Epithelial cell of proximal tubule (primary cell): ENCODE data around the gene AOC1. TPM values are rescaled to one million over a fixed set of nuclear protein-coding genes. Genes with fewer than 3 reads are reported as not detected.

Experiments used
- DNase-seq: peaks from one replicate; pipeline ENCODE4 v3.0.0-alpha.2; 2011; ENCODE audit warnings: low read depth
- H3K4me3 ChIP-seq: 2 replicates; pipeline ENCODE4 v1.5.1; 2011; ENCODE audit warnings: low read depth, mild to moderate bottlenecking, low read length
- total RNA-seq: library from RNA; depleted of rRNA; stranded (reverse); fragments of >200 nt; gene quantifications from 2 replicates; pipeline ENCODE4 v1.2.3, GENCODE V29; 2015
- TF ChIP-seq, protein P1 (sequence below): conservative IDR thresholded peaks from 2 replicates; pipeline ENCODE4 v1.5.1; 2012; ENCODE audit warnings: low read depth, mild to moderate bottlenecking, low read length

Gene AOC1
- total RNA-seq, 1 donor from 2014 or later = 2.8 TPM

DNA sequence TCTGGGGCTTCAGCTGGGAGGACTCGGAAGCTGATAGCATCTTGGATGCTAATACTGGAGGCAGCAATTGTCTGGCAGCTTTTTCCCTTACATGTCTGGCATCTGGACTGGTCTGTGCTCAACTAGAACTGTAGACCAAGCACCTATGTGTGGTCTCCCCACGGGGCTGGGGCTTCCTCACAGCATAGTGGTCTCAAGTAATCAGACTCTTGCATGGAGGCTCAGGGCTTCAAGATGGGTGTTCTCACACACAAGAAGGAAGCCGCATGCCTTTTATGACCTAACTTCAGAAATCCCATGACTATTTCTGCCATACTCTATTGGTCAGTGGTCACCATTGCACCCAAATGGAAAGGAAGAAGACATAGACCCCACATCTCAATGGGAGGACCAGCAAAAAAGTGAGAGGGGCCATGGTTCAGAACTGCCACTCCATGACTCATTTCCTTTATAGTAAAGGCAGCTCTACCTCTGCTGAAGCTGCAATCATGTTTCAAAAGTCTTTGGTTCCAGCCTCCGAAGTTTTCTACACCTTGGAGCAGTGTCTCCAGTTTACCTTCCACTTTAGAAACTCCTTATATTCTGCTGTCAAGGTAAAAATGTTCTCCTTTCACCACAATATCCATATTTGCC is 14.7 kb downstream of the AOC1 start:
- DNase-seq = no peak
- H3K4me3 ChIP-seq = no peak overlapping the region
- TF ChIP-seq, protein P1, sequence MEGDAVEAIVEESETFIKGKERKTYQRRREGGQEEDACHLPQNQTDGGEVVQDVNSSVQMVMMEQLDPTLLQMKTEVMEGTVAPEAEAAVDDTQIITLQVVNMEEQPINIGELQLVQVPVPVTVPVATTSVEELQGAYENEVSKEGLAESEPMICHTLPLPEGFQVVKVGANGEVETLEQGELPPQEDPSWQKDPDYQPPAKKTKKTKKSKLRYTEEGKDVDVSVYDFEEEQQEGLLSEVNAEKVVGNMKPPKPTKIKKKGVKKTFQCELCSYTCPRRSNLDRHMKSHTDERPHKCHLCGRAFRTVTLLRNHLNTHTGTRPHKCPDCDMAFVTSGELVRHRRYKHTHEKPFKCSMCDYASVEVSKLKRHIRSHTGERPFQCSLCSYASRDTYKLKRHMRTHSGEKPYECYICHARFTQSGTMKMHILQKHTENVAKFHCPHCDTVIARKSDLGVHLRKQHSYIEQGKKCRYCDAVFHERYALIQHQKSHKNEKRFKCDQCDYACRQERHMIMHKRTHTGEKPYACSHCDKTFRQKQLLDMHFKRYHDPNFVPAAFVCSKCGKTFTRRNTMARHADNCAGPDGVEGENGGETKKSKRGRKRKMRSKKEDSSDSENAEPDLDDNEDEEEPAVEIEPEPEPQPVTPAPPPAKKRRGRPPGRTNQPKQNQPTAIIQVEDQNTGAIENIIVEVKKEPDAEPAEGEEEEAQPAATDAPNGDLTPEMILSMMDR = no peak

DNA sequence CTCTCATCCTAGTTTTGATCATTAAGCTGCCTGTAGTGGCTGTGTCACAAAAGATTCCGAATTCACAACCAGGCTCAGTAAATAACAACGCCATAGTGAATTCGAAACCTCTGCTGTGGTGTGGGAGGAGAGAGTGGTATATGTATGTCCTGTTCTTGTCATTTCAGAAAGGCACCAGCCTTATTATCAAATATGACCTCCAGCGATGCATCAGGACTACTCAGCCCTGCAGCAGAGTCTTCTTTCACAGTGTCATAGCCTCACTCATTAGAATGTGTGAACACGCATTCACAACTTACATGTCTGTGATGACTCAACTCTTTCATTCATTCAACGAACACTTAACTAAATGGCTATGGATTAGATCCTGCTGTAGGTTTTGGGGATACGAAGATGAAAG is 15.3 kb downstream of the AOC1 start:
- no peak for DNase-seq
- no peak overlapping the region for H3K4me3 ChIP-seq
- TF ChIP-seq, protein P1 = no peak

GRCh38 chr7:150869467-150869866 is 17.1 kb downstream of the AOC1 start:
- H3K4me3 ChIP-seq = no peak overlapping the region
- no peak for DNase-seq
- TF ChIP-seq, protein P1 = no peak

GRCh38 chr7:150871601-150872000 is 19.3 kb downstream of the AOC1 start:
- H3K4me3 ChIP-seq = no peak overlapping the region
- TF ChIP-seq, protein P1 = no peak
- no peak for DNase-seq

- no peak for DNase-seq
- TF ChIP-seq, protein P1 = no peak
- H3K4me3 ChIP-seq = no peak overlapping the region
Observed at GRCh38 chr7:150874401-150875198, 22.3 kb downstream of the AOC1 start.

GRCh38 chr7:150875791-150876190 is 23.5 kb downstream of the AOC1 start:
- TF ChIP-seq, protein P1 = peak; percentile 36
- H3K4me3 ChIP-seq = no peak overlapping the region
- DNase-seq = no peak
